Measurements from ENCODE around the gene PAX6.

PAX6 gene

DNA sequence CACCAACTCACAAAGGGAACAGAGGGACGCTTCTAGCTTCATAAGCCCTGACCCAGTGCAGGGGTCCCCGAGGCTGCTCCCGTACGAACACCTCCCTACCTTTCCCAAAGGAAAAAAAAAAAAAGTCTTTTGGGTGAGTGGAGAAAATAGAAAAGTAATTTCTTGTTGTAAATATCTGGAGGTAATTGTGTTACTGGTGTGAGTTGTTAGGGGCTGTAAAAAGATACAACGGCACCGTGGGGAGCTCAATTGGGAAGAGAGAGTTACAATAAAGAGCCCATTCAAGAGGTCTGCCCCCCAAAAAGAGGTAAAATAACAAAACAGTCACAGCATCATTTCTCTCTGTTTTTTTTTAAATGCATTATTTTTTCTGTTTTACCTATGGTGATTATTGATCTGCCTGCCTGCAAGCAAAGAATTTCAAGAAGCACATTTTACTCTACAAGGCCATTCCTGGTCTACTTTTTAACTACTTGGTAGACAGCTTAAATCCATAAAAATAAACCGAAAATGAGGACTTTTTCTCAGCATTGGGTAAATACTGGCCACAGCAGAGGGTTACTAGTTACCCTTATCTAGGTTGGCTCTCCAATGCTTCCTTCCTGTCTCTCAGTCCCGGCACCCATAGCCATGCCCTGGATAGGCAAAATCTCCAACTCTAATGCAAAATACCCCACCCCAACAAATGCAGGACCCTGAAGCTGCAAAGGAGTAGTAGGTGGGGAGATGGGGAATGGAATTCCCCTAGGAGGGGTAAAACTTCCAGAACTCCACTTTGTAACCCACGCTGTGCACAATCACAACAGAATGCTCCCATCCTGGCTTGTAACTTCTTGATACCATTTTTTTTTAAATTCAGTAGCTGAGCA lies 3.1 kb downstream of the PAX6 start:
- DNase-seq, result no peak

DNA sequence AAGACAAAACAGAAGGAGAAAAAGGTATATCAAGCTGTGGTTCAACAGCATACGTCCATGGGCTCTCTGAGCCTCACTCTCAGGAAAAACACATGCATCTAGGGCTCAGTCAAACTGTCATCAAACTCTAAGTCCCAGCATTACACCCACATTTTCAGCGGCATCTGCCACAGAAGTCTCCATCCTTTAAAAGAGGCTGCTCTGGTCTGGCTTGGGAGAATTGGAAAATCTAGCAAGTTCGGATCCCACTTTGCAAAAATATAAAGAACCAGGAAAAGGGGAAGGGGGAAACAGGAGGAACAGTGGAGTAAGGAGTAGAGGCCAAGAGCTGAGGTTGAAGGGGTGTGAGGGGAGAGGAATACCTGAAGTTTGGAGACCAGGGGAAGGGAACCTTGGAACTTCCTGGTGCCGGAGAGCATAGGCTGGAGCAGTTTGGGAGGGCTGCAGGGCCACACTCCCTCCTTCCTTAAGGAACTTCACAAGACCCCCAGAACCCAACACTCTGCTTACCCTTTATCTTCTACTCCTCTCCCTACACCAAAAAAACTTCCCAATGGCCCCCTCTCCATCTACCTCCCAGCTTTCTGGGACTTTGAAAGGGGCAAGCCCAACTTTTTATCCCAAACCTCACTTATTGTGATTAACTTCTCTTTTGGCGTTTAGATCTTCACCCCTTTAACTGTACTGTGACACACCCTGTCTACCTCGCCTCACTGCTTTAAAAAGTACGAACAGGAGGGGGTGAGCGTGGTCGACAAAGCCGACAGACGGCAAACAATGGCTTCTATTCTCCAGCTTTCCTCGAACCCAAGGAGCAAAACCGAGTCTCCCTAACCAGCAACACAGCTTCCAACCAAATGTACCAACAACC lies 4.0 kb downstream of the PAX6 start:
- DNase-seq, result no peak

DNA sequence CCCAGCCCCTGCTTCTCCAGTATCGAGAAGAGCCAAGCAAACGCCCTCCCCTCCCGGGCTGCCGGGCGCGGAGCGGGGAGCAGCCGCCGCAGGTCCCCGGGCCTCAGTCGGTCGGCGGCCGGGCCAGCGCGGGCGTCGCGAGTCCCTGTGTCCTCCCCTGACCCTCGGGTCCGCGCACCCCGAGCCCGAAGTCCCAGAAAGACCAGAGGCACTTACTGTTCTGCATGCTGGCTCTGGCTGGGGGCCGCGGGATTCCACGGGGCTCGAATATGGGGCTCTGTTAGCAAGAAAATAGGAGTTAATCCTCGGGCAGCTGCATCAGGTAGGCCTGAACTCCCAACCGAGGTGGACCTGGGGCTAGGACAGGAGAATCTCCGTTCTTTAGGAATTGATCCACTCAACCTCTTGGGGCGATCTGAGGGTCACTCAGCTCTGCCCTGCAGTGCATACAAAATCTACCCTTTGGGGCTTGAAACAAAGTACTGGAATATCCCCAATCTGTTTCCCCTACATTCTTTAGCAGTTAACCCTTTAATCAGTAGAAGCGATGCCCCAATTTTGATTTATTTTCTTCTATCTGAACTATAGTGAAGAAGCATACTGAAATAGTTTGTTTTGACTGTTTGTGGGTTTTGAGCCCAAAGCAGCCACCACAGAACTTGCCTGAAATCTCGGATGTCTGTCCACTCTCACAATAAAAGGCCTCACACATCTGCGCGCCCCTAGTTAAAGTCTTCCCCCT lies 4.8 kb downstream of the PAX6 start:
- DNase-seq, result no peak

DNA sequence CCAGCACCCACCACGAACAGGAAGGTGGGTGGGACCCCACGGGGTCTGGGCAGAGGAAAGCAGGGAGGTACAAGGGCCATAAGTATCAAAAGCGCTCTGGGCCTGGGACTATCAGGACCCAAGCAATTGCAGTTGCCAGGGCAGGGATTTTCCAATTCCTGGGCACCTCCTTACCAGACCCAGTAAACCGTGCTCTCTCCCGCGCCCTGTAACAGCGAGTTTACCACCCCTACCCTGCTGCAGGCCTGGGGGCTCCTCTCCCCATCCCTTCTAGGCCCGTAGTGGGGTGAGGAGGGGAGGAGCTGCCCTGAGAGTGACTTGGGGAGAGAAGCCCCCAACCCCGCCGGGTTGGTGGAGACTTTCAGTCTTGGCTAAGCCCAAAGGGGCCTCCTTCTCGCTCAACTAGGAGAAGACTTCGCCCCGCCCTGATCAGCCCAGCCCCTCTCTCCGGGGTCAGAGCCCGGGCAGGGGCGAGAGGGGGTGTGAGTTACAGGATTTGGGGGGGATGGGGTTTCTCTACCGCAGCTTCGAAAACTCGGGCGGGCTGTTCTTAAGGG lies 5.4 kb downstream of the PAX6 start:
- no peak for DNase-seq

DNA sequence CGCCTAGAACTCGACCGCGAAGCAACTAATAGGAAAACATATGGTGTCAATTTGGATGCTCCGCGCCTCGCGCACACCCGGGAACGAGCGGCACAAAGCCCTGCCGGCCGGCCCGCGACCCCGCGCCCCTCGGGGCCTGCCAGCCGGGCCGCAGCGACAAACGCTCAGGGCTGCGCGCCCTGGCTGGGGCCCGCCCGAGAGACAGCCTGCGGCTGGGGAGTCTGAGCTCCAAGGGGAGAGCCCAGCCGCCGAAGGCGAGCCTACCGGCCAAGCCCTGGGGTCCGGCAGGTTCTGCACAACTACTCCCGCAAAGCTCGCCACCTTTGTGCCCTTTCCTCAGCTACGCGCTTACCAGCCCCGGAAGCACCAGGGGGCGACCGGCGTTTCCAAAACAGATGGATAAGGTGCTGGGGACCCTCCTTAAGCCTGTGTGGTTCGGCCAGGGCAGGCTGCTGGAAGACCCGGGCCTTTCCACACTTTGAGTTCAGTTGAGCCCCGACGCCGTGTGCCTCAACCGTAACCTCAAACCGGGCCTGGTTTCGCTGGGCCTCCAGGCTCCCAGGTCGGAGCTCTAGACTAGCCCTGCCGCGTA lies 6.0 kb downstream of the PAX6 start:
- no peak for DNase-seq

DNA sequence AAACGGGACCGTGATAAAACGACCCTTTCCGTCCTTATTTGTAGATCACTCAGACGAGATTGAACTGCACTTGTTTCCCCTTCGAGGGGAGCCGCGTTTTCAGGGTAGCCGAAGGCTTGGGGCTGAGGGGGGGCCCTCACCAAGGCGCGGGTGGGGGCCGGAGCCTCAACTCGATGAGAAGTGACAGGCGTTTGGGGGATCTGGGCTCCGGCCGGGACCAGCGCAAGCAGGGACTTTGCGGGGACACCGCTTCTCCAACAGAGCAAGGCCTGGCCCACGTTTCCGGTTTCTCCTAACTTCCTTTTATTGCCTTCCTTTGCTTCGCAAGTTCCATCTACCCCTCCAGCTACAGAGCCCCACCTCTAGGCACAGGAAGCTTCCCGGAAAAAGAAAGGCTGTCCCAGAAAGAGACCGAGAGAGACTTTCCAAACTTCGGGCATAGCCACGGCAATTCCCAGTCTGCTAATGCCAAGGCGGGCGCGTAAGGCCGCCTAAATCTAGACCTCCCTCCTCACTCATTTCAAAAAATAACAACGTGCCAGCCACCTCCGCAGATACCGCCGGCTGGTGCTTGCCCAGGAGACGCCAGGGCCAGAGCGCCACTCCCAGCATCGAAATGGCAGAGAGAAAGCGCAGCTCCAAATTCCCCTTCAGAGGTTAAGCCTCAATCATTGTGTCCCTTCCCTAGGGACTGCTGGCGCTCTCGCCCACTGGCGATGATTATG lies 6.6 kb downstream of the PAX6 start:
- no peak for DNase-seq

DNA sequence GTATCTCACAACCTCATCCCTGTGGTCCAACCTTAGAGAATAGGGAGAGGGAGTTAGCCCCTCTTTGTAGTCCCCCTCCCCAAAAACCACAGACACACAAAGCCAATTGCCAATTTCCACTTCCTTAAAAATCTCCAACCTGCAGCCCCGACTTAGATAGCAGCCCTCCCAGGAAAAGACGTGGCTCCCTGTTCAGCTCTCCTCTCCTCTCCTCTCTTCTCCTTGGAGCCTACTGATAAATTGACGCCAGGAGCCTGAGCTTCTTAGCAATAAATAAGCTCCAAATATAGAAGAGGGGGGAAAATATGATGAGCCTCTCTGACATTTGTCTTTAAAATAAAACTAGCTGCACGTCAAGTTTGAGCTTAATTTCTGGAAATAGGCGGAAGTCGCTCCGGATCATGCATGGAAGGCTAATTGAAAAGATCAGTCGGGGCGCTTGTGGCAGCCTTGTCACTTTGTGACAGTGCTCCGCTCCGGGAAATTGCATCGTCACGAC lies 7.3 kb downstream of the PAX6 start:
- no peak for DNase-seq

DNA sequence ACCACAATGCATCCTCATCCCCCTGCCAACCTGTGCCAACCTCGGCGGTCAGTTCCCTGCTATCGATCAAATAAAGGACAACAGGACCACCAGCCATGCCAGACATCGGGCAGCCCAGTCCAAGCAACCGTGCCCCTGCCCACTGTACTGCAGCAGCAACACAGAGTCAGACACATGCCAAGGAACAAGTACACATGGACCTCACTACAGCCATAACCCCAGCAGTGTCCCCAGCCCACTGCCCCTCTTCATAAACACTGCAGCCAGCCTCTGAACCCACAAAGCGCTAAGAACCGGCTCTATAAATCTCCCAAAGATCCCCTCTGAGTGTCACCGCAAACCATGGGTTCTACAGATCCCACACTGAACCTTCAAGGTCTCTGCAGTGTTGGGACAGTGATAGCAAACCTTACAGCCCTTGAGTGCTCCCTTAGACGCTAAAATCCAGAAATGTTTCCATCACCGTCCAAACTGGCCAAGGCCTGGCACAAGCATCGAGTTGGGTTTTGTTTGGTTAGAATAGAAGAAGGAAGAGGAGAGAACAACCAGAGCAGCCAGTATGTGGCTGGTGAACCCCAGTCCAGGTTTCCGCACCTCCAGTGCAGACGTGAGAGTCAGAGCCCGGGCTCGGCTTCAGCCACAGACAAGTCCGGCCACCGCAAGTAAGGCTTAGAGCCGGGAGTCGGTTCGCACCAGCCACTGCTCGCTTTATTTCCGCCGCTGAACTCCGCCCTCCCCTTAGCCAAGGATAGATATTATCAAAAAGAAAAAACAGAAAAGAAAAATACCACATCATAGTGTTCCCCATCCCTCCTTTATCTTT lies 7.9 kb downstream of the PAX6 start:
- no peak for DNase-seq

DNA sequence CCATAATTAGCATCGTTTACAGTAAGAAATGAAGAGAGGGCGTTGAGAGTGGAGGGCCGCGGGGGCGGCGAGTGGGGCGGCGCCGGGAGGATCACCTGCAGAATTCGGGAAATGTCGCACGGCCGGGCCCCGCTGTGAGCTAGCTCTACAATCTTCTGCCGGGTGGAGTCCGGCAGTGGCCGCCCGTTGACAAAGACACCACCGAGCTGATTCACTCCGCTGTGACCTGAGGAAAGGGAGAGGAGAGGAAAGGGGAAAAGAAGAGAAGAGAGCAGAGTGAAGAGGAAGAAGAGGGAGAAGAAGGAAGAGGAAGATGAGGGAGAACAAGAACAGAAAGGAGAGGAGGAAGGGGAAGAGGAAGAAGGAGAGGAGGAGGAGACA lies 8.5 kb downstream of the PAX6 start:
- no peak for DNase-seq

DNA sequence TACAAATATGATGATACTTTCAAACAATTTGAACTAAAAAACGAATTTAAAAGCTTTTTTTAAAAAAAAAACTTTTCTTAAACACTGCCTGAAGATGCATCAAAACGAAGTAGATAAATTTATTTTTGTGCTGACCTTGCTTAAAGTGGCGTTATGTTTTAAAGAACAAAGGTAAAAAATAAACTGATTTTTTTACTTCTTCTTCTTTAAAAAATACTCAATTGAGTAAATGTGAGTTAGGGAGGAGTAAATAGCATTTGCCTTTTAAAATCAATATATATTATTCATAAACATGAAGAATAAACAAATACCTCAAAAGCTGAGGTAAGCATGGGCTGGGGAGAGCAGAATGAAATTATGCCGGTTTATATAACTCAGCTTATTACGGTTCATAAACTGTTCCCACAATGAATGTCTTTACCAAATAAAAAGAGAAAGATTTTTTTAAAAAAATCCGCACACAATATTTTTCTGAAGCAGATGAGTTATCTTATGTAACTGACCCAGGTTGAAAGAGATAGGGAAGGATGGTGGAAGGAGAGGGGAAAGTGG lies 9.0 kb downstream of the PAX6 start:
- DNase-seq, result no peak

DNA sequence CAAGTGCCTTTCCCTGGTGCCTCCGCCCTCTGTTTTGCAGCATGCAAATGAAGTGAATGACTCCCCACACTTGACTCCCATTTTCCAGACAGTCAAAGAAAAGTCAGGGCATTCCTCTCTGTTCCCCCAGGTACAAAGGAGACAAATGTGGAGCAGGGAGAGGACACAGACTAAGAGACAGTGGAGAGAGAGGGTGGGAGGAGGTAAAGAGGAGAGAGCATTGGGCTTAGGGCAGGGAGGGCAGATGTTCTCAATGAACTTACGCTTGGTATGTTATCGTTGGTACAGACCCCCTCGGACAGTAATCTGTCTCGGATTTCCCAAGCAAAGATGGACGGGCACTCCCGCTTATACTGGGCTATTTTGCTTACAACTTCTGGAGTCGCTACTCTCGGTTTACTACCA lies 9.8 kb downstream of the PAX6 start:
- DNase-seq, result no peak

DNA sequence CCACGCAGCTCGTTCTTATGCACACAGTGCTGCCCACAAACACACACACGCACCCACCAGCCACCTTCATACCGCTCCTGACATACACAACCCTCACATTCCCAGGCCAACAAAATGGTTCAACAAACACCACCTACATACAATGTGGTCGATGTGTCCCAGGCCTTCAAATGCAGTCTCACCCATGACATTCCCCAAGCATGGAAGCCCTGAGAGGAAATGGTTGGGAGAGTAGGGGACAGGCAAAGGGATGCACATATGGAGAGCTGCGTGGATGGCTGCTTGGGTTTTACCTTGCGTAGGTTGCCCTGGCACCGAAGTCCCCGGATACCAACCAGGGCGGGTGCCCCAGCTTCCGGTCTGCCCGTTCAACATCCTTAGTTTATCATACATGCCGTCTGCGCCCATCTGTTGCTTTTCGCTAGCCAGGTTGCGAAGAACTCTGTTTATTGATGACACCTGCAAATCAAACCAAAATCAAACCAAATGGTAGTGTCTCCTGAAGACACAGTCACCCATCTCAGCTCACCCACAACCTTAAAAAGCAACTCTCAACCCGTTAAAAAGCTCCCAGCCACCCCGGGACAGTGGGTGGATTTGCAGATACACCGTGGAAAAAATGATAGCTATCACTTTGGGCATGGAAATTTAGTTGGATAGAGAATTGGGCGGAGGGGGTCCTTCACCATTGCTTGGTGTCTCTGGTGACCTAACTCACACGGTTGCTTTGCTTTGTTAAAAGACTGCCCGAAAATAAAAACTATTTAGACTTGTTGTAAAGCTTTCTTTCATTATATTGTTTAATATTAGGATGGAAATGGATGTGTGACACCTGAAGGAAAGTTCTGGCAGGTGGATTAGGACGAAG lies 10.5 kb downstream of the PAX6 start:
- DNase-seq, result no peak

DNA sequence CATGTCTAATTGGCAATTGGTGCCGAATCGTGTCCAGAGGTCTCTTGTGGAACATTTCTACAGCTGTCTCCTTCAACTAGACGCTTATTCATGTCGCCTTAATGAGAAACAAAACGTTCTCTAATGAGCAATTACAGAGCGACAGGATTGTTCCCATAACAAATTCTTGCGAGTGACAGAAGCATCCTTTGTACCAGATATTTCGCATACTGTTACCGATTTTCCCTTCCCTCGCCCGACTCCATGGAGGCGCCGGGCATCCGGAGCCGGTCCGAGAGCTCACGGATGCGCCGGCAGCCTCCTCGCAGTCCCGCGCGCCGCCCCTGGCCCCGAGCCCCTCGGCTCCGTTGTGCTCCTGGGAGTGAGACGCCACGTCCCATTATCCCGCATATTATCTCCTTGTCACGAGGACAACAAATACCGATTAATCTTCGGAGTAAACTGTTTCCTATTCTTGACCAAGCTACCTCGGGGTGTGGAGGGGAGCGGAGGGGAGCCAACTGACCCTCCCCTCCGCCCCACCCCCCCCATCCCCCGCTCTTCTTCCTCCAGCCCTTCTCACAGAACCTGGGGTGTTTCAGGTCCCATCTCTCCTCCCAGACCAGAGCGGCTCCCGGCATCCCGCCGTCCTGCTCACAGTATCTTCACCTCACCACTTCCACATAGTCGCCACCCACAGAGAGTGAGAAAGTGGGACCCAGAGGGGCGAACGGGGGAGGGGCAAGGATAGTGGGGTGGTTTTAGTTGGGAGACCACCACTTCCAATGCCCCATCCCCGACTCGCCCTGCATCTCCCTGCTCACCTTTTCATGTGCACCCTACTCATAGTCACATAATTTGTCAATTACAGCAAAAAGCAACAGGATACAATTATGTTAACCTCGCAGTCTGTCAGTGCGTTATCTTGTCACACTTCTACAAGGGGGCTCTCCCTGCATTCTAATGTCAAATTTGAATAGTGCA lies 11.4 kb downstream of the PAX6 start:
- no peak for DNase-seq

DNA sequence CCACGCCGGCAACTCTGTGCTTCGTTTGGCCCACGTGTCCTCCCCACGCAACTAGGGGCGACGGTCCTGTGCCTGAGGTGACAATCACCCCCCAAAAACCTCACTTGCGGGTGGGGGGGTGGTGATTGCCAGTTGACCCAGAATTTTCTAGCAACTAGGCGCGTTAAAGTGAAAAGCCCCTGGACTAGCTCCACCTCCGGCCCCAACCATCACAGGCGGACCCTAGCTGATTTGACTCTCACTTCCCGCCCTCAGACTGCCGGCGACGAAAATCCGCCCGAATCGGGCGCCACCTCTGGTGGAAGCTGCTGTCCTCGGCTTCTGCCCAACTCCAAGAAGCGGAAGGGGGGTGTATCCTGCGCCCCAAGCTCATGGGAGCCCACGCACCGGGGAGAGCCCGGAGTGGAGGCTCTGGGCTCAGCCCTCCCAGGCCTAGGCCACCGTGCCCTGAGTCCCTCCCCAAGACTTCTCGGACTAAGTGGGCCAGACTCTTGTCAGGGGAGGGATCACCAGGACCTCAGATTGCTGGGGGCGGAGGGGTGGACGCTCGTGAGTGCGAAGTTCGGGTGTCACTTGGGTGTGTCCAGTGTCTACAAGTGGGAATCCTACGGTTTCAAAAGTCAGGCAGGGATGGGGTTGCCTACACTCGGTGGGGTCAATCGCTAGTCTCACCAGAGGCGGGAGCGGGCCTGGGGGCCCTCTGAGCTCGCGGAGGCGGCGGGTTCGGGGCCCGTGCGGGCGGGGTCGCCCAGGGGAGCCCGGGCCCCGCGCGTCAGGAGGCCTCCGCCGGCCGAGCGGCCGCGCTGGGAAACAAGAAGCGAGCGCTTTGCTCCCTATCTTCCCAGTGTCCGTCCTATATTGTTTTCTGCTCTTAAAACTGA lies 12.3 kb downstream of the PAX6 start:
- no peak for DNase-seq

DNA sequence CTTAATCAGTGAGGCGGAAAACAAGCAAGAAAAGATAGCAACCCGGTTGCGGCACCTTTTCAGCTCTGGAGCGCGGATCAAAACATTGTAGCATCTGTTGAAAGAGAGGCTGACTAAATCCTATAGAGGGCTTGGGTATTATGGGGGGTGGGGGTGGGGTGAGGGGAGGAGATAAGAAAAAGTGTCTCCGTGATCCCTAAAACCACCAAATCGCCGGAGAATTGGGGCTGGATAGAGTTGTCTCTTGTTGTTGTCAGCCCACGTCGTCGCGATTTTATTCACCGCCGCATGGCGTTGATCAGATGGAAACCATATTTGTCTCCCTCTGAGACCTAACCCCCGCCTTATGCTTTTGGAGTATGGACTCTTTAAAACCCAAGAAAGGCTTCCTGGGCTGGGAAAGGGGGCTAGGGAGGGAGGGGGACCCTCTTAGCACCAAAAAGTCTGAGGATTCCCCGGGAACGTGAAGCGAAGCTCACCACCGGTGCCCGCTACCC lies 13.0 kb downstream of the PAX6 start:
- DNase-seq, result no peak

DNA sequence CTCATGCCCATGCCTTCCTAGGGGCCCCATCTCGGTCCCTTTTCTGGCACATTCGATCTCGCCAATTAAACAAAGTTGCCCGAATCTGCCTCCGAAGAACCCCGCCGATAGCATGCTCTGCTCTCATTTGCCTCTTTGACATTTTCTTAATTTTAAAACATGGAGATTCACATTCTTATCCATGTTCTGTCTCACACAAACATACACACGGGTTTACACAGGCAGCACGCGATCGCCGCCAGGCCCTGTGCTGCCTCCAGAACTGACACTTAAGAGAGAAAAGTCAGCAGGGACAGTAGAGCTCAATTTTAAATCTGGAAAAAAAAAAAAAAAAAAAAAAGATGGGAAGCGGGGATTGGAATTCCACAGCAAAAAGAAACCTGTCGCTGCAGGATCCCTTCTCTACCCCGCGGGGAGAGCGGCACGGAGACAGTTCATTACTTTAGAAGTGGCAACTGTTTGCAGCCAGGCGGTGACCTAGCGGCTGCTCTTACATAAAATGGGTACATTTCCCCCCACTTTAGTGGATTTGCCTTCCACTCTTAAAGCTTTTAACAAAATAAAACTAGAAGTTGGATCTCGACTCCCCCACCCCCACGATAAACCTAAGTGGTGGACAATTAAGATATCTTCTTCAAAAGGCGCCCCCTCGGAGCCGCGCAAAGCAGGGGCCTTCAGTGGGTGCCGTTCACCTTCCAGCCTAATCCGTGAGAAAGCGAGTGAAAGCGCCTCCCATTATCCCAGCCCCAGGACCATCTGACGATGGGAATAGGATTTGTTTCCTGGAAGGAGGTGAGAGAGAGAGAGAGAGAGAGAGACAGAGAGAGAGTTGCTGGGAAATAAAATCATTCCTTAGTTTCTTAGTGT lies 13.7 kb downstream of the PAX6 start:
- DNase-seq, result no peak

Measured in stimulated activated CD4-positive, alpha-beta T cell treated with anti-CD3 and anti-CD28 coated beads, Interleukin-4, amount 100 ng/mL, for 1 hour (primary cell).